HG02763 (cell line): ENCODE data around the gene EDAR.

ENCODE experiments used
- ATAC-seq: cut with Tn5 transposase; IDR thresholded peaks from one replicate; pipeline ENCODE4 v1.9.1; 2021; ENCODE audit warnings: mild to moderate bottlenecking, moderate library complexity; ENCODE audit not compliant: unreplicated experiment

Gene EDAR

GRCh38 chr2:108969856-108970255, 19.2 kb downstream of the EDAR start:
- ATAC-seq: no peak

DNA sequence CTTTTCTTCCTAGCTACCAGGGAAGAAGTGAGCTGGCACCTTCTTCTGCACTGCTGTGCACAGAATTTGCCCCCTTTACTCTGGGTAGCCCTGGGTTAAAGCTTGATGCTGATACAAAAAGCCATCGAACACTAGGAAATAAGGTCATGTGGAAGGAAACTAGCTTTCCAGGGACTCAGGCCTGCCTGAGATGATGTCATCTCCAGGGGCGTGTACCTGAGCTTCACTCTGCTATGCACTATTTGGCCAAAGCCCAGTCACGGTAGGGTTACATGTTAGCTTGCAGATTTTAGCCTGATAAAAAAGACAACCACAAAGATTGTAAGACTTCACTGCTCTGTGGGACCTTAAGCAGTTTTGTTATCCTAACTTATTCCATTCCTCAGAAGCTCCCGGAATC, 20.4 kb downstream of the EDAR start:
- ATAC-seq: no peak

DNA sequence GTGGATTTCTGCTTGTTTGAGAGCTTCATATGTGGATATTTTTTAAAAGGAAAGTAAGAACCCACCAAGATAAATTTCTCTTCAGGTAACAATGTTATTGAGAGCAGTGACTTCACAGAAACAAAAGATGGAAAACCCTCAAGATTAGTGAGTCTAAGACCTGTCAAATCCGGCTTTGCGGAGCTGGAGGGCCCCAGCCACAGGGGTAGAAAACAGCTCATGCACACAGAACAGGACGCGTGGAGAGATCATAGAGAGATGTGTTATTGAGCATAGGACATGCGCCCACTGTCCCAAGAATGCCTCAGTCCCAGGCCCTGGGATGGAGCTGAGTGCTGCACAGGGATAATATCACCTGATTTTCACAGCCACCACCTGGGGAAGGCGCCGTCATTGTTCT, 21.3 kb downstream of the EDAR start:
- no peak for ATAC-seq

DNA sequence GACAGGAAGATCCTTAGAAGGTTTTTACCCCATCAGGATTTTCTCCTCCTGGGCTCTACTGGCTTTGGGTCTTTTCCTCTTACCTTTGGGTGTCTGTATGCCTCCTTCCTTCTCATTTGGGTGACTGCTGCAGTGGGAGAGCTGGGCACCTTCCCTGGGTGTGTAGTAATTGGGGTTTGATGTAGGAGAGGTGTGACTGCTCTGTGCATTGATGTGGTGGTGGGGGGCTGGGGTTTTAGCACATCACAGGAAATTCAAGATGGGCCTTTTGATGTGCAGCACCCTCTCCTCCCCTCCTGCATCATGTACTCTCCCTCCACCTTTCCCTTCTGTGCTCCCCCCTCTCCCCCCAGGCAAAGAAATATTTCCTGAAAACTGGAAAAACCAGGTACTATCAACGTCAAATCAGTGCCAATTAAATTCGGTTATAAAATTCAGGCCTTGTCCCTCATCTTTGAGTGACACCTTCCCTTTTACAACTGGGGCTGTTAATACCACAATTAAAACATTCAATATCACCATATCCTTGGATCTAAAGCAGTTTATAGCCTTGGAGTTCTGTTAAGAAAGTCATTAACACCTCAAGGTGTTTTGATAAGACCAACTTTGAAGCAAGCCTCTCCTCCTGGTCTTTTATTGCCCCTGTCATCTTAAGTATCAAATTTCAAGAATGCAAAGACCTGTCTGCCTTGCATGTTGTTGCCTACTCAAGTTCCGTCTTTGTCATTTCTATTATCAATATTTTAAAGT, 23.3 kb downstream of the EDAR start:
- no peak for ATAC-seq

DNA sequence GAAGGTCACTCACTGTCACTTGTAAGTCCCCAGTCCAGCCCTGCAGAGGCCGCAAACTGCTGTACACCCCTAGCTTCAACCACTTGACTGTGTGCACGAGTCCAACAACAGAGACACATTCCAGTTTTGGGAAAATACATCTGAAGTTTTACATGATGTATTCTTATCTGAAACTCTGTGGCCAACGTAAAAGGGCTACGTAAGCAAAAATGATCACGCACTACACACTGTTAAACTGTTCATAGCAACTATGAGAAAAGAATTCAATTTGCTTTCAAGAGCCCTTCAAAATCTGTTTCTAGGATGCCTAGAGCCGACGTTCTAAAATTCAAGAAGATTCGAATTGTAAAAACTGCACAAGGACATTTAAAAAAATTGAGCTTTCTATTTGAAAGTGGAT, 26.0 kb downstream of the EDAR start:
- no peak for ATAC-seq

GRCh38 chr2:108961796-108962195, 27.2 kb downstream of the EDAR start:
- ATAC-seq: no peak

DNA sequence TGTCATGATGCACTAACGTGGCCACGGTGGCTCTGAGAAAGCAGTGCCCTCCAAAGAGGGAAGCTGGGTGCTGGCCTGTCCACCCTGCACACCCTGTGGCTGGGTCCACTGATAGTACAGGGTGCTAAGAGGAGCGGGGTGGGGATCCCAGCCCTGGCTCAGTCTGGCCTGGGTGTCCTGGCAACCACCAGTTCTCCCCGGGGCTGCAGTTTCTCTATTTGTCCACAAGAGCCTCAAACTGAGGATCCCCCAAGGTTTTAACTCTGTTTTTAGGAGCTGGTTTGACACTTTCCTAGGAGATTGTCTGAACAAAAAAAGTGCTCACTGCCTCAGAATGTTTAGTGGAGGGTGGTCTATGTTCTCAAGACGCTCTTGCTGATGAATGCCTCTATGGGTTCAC, 29.0 kb downstream of the EDAR start:
- ATAC-seq: no peak

DNA sequence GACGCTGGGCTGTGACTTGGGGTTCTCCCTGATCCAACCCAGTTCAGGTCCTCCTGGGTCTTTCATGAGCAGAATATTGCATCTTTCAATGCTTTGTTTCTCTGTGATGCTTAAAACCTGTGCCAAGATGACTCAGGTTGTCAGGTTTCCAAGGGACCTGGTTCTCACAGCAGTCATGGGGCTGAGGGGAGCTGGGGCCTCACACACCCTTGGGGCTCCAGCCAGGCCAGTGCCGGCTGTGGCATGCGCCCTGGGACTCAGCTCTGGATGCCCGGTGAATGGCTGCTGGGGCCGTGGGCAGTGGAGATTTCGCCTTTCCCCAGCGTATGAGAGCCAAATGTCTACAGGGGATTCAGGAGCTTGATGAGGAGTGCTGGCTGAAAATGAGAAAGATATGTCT, 29.6 kb downstream of the EDAR start:
- ATAC-seq: no peak

DNA sequence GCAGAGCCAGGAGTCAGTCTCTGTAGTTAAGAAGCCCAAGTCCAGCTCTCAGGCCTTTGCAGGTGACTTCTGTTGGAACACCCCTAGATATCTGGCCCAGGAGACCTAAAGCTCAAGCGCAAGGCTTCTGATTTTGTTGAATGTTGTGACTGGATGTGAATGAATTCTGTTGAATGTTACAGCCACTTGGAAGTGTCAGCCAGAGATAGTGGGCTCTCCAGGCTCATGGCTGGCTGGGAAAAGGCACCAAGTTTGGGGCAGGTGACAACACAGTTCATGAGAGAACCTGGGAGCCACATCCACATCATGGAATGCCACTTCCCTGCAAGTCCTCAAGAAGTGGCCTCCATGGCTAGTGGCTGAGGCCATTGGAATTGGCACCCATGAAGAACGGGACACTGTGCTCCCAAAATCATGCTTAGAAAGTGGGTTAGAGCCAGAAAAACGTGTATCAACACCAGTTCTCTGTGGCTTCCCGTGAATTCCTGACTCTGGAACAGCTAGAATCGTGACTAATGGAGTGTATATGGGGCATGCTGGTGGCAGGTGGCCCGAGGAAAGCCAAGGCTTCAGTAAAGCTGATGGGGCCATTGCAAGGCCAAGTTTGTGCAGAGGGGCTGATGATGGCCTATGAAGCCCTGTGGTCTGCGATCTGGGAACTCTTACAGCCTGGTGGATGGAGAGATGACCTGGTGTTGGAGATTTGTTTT, 30.2 kb downstream of the EDAR start:
- ATAC-seq: no peak

DNA sequence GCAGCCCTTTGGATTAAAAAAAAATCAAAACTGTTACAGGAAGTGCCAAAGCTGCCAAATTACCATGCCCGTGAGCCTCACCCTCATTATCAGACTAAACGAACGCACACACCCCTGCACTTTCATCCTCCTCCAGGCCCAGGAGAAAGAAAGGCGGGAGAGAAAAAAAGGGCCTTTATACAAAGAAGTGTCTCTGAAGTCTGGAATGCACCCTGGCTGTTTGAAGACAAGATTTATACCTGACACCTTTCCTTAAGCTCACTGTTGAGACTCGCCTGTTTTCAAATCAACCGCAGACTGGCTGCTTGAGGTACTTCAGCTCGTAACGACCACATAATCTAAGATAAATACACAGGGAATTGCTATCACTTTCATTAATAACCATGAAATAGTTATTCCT, 31.0 kb downstream of the EDAR start:
- ATAC-seq: no peak

GRCh38 chr2:108956375-108956774, 32.6 kb downstream of the EDAR start:
- ATAC-seq: no peak

DNA sequence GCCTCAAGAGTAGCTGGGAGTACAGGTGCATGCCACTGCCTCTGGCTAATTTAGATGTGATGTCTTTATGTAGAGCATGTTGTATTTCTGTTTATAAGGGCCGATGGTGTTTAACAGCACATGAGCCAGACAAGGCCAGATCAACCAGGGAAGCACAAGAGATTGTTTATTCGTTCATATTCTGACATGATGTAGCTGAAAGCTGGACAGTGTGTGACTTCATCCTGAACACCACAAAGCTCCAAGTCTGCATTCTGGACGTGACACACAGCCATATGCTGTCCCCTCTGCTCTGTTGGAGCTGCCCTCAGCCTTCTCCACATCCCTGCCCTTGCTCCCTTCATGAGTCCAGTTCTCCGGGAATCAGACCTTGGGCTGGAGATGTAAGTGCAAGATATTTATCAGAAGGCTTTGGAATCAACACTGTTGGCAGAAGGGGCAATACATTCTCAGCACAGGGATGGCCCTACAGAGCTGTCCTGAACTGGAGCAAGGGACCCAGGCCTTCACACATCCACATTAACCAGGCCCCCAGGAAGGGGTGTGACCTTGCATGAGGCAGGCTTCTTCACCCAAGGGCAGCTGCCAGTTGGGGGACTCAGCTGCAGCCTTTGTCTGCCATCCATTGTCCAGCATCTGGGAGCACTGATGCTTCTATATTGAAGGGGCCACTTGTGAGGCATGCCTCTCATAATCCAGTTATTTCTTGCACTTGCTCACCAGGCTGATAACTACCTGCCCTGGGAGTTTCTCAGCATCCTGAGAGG, 38.5 kb downstream of the EDAR start:
- no peak for ATAC-seq

DNA sequence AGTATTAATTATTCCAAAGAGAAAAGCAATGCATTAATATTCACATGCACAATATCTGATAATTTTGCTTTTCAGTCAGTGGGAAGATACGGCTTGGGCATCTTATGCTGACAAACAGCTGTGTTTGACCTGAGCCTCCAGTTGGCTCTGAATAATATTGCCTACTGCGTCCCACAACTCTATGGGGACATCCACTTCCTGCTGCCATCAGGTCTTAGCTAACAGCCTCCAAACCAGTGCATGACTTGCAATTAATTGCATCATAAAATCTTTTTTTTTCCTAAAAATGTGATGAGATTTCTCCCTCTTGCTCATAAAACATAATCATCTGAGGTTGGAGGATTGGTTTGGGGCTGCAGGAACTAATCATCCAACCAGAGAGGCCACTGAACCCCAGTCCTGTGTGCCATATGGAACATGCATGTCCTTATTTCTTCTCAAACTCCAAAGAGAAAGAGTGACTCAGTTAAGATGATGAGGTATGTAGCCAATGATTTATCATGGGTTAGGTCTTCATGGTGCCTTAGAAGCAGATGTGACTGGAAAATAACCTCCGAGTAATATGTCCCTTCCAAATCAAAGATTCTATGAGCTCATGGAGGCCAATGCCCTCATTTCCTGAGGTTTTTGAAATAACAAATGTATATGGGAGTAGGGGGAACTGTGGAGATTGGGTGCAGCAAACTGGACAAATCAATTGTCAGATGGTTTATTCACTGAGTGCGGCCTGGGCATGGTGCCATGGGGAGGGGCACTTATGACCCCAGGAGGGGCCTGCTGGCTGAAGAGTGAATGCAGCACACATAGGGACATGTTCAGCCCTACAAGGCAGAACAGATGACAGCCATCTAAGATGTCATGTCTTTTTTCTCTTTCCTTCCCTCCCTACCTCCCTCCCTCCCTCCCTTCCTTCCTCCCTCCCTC, 39.4 kb downstream of the EDAR start:
- no peak for ATAC-seq

GRCh38 chr2:108947271-108947907, 41.6 kb downstream of the EDAR start:
- ATAC-seq: no peak

- no peak for ATAC-seq
Measured at GRCh38 chr2:108946442-108946841, 42.6 kb downstream of the EDAR start.

- ATAC-seq: no peak
Measured at GRCh38 chr2:108945969-108946368, 43.1 kb downstream of the EDAR start.

DNA sequence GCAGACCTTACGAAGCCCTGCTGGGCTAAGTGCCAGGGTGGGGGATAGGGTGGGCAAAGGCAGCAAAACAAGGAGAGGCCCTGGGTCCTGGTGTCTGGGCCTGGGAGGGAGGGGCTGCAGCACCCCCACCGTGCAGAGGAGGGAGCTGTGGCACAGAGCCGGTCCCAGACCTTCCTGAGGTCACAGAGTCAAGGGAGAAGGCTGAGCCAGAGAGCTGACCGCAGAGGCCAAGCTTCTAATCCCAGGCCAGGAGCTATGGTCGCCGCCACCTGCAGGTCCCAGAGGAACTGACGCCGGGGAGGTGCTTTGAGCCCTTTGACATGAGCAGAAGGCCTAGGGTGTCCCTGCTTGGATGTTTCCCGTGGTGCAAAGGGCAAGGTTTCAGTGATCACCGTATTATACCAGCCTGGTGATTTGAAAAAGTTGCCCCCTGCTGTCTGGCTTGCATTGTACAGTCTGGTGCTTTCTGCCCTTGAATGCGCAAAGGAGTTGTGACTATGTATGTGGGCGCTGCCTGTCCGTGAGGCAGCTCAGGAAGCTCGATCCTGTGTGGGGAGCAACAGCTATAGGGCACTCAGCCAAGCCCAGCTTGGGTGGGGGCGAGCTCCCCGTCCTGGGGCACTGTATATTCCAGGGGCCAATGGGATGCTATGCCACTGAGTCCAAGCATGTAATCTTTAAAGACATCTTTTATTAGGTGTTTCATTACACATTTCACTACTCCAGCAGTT, 44.3 kb downstream of the EDAR start:
- ATAC-seq: no peak

DNA sequence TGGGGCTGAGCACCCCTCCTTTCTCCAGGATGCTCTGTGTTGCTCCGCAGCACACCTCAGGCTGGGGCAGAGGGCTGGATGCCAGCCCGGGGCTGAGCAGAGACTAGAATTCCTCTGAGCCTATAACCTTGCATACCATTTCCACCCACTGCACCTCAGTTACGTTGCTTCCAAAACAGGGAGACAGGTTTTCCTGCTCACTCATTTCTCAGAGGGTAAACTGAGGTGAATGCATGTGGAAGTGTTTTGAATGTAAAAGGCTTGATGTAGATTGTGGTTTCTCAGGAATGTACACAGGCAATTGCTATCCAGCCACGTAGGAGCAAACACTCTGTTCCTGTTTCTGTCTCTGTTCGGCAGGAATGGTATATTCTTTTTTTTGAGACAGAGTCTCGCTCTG, 45.3 kb downstream of the EDAR start:
- no peak for ATAC-seq

DNA sequence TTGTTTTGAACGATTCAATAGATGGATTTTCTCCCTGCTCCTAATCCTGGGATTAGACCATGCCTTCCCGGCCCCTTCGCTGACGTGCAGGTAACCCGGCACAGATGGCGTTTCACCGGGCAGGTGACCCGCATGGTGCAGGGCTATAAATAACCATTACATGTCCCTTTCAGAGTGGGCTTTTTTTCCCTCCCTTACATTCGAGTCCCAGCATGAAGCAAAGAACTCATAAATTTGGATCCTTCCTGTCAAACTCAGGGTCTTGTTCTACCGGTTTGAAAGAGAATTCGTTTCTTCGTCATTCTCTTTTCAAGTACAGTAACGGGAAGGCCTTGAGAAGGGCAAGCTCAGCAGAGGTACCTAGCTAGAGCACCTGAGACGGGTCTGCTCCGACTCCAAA, 46.1 kb downstream of the EDAR start:
- no peak for ATAC-seq
